Prostate gland (tissue), 2 donors: ENCODE results near the gene ULK1. TPM values are rescaled to one million over a fixed set of nuclear protein-coding genes. Genes with fewer than 3 reads are reported as not detected.

ENCODE experiments used
- DNase-seq: peaks from one replicate; pipeline ENCODE4 v3.0.0-alpha.2; 2019; ENCODE audit warnings: low spot score
- H3K27ac ChIP-seq, 2 donors: fragments of 200-600 bp; sonication (generic); 2 replicates each; pipeline ENCODE4 v1.5.1; 2017 to 2019
- H3K27me3 ChIP-seq: fragments of 200-600 bp; sonication (generic); replicated peaks from 2 replicates; pipeline ENCODE4 v1.5.1; 2019; ENCODE audit not compliant: insufficient read depth
- H3K36me3 ChIP-seq, 2 donors: fragments of 200-600 bp; sonication (generic); 1 replicate in 1 of 2; 2 replicates in 1 of 2; pipeline versions ENCODE4 v1.5.1 to v1.8.1; 2017 to 2019
- H3K4me1 ChIP-seq: fragments of 200-600 bp; sonication (generic); replicated peaks from 2 replicates; pipeline ENCODE4 v1.5.1; 2019
- H3K4me3 ChIP-seq, 2 donors: fragments of 200-600 bp; sonication (generic); 2 replicates each; pipeline ENCODE4 v1.5.1; 2017 to 2019
- H3K9me3 ChIP-seq: fragments of 200-600 bp; sonication (generic); 2 replicates; pipeline ENCODE4 v1.5.1; 2017
- POLR2A ChIP-seq: fragments of 450-650 bp; IDR thresholded peaks from one replicate; pipeline ENCODE4 v1.6.1; 2016; ENCODE audit warnings: antibody characterized with exemption, mild to moderate bottlenecking
- POLR2AphosphoS5 ChIP-seq: sonication (generic); formaldehyde crosslinking; IDR thresholded peaks from one replicate; pipeline ENCODE4 v1.6.1; 2017; ENCODE audit warnings: antibody characterized with exemption
- WGBS: methylation state at CpG from one replicate; pipeline ENCODE4 v1.1.5; 2018; 5-methylcytosine and 5-hydroxymethylcytosine counted together
- intact Hi-C: fragments of 100-400 bp; cut with DNase I; formaldehyde crosslinking; loops from one replicate; pipeline ENCODE4 v1.14.2; 2022
- total RNA-seq, 2 donors: library from RNA; depleted of rRNA; stranded (reverse); fragments of >200 nt; gene quantifications; one replicate each; pipeline ENCODE4 v1.1.0, GENCODE V29; 2016
- TF ChIP-seq, protein P1 (sequence below), 4 experiments: fragments of 200-600 bp in 2 of 4; fragments of 450-650 bp in 2 of 4; sonication (generic) in 2 of 4; IDR thresholded peaks; 1 replicate in 3 of 4; 2 replicates in 1 of 4; pipeline ENCODE4 v1.5.1; 2016 to 2019; ENCODE audit warnings: antibody characterized with exemption in 4 of 4, mild to moderate bottlenecking in 2 of 4, moderate library complexity in 2 of 4

Gene ULK1
- total RNA-seq, 2 donors from 2014 or later = 26.2 to 62.5 TPM

DNA sequence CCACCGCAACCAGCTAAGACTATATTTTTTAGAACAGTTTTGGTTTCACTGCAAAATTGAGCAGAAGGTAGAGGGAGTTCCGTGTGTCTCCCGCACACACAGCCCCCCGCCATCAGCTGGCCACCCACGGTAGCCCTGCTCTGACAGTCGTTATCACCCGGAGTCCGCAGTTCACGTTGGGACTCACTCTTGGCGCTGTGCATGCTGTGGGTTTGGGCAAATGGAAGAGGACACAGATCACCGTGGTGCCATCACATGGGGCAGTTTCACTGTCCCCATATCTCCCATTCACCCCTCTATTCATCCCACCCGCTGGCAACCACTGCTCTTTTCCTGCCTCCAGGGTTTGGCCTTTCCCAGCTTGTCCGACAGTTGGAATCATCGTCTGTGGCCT is 31.8 kb upstream of the ULK1 start:
- TF ChIP-seq POLR2A (no peak), POLR2AphosphoS5 (no peak)
- TF ChIP-seq, protein P1, sequence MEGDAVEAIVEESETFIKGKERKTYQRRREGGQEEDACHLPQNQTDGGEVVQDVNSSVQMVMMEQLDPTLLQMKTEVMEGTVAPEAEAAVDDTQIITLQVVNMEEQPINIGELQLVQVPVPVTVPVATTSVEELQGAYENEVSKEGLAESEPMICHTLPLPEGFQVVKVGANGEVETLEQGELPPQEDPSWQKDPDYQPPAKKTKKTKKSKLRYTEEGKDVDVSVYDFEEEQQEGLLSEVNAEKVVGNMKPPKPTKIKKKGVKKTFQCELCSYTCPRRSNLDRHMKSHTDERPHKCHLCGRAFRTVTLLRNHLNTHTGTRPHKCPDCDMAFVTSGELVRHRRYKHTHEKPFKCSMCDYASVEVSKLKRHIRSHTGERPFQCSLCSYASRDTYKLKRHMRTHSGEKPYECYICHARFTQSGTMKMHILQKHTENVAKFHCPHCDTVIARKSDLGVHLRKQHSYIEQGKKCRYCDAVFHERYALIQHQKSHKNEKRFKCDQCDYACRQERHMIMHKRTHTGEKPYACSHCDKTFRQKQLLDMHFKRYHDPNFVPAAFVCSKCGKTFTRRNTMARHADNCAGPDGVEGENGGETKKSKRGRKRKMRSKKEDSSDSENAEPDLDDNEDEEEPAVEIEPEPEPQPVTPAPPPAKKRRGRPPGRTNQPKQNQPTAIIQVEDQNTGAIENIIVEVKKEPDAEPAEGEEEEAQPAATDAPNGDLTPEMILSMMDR (IDR thresholded peaks at IDR 0.05) = no peak
- intact Hi-C loops = no loop called here

DNA sequence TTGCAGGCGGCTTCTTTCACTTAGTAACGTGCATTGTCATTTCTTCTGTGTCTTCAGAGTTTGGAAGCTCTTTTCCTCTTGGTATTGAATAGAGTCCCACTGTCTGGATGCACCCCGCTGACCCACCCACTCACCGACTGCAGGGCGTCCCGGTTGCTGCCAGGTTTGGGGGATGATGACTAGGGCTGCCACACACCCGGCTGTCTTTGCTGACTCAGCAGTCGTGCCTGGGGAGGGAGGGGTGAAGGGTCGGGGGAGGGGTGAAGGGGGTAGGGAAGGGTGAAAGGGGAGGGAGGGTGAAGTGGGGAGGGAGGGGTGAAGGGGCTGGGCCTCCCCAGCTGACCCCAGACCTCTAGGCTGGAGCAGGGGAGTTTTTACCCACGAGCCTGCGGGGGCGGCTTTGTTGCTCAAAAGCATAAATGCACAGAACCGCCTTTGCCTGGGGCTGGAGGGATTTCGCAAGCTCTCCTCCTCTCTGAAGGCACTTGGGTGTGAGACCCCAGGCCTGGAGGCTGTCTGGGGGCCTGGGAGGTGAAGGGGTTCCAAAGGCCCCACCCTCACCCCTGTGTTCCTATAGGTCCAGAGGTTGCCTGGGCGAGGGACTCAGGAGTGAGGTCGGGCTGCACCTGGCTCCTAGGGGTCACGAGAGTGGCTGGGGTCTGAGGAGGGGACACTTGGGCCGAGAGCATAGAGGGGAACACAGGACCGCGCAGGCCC is 31.3 kb upstream of the ULK1 start:
- intact Hi-C loops = no loop called here
- no peak for DNase-seq
- TF ChIP-seq, protein P1 (IDR thresholded peaks at IDR 0.05) = no peak
- no peak for TF ChIP-seq POLR2AphosphoS5
- no peak for TF ChIP-seq POLR2A

More for the DNA sequence above, 31.8 kb upstream of the ULK1 start:
- Histone ChIP-seq H3K4me1 (no peaks in the 10 kb centered on the region), H3K27me3 (no peaks in the 10 kb centered on the region), H3K36me3 (no peaks in the 10 kb centered on the region), H3K27ac (no peak overlapping the region), H3K9me3 (no peaks in the 10 kb centered on the region), H3K4me3 (no peak overlapping the region)
- 76% methylated on average over 14 of the region's 14 CpGs for WGBS
- no peak for DNase-seq

DNA sequence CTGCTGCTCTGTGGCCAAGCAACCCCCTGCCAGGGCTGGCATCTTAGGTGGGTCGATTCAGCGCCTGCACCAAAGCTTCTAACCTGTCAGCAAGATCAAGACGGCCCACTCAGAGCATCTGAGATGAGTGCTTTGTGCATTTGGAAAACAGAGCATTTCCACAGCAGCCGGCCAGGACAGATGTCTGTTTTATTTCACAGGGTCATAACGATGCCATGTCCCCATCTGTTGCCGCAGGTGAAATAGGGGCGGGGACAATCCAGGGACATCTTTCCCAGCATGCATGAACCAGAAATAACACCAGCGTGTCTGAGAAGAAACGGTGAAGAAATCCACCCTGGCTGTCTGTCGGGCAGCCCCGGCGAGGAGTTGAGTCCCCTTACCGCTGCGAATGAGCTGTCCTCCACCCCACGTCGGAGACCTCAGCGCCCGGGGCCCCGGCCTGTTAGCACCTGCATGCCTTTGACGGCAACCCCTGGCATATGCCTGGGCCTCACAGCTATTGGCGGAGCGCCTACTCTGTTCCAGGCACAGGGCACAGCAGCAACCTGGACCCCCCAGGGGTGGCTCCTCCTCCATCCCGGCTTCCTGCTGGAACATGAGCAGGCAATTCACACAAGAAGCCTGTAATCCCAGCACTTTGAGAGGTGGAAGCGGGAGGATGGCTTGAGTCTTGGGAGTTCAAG is 30.6 kb upstream of the ULK1 start:
- H3K27ac ChIP-seq = no peak overlapping the region
- no peak for DNase-seq
- H3K9me3 ChIP-seq = no peaks in the 10 kb centered on the region
- TF ChIP-seq POLR2AphosphoS5 (no peak), POLR2A (no peak)
- TF ChIP-seq, protein P1 (IDR thresholded peaks at IDR 0.05) = no peak
- no peaks in the 10 kb centered on the region for H3K36me3 ChIP-seq
- H3K4me3 ChIP-seq = no peak overlapping the region
- H3K27me3 ChIP-seq = no peaks in the 10 kb centered on the region
- H3K4me1 ChIP-seq = no peaks in the 10 kb centered on the region
- intact Hi-C loops = no loop called here
- WGBS = 71% methylated on average over 24 of the region's 24 CpGs

More for the DNA sequence above, 31.3 kb upstream of the ULK1 start:
- WGBS = 51% methylated on average over 20 of the region's 20 CpGs
- Histone ChIP-seq H3K9me3 (no peaks in the 10 kb centered on the region), H3K27me3 (no peaks in the 10 kb centered on the region), H3K27ac (no peak overlapping the region), H3K4me1 (no peaks in the 10 kb centered on the region), H3K4me3 (no peak overlapping the region), H3K36me3 (no peaks in the 10 kb centered on the region)

DNA sequence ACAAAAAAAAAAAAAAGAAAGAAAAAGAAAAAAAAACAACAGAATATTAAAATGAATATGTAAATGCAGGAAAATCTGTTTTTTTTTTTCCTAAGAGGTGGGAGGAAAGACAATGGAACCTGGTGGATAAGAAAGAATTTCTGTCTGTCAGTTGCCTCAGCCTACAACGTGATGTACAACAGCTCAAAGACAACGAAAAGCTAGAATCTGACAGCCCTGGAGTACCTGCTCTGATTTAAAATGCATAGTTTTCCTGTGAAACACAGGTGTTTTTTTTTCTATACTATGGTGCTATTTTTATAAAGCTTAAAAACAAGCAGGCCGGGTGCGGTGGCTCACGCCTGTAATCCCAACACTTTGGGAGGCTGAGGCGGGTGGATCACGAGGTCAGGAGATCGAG is 30.0 kb upstream of the ULK1 start:
- no peaks in the 10 kb centered on the region for H3K4me1 ChIP-seq
- no peak overlapping the region for H3K27ac ChIP-seq
- 82% methylated on average over 8 of the region's 8 CpGs for WGBS
- TF ChIP-seq POLR2A = no peak
- TF ChIP-seq, protein P1 (IDR thresholded peaks at IDR 0.05) = no peak
- TF ChIP-seq POLR2AphosphoS5 = no peak
- no peaks in the 10 kb centered on the region for H3K27me3 ChIP-seq
- DNase-seq = no peak
- no peaks in the 10 kb centered on the region for H3K36me3 ChIP-seq
- H3K4me3 ChIP-seq = no peak overlapping the region
- no peaks in the 10 kb centered on the region for H3K9me3 ChIP-seq
- intact Hi-C loops = no loop called here
